ENCODE measurements around the gene TMEM179.

Gene TMEM179

DNA sequence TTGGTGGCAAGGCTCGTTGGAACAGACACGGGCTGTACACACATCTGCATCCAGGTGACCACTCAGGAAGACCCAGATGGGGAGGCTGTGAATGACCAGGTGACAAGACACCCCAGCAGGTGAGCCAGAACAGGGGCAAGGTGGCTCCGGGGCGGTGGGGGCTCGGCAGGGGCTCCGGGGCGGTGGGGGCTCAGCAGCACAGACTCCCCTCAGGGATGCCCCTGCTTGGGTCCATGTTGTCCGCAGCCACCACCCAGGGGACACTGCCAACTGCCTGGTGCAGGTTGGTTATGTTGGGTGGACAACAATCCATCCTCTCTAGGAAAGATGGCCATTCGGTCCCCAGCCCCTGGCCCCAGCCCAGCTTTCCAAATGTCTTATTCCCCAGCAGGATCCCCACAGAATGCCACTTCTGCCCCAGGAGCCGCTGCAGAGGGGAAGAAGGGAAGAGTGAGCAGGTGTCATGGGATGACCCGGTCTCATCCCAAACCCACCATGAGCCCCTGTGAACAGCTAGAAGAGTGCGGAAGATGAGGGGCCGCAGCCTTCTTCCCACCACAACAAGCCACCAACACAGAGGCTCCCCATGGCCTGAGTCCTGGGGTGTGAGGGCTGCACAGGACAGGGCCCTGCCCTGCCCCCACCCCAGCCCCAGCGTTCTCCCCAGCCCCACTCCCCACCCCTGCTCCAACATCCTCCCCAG, 56.4 kb downstream of the TMEM179 start:
- in situ Hi-C loops (cut with HindIII; ENCODE audit: low sequenced_read_pairs) = loop anchor here (25.0 kb wide), 1 partner anchor 211 kb away; no protein-coding TSS in a partner anchor

DNA sequence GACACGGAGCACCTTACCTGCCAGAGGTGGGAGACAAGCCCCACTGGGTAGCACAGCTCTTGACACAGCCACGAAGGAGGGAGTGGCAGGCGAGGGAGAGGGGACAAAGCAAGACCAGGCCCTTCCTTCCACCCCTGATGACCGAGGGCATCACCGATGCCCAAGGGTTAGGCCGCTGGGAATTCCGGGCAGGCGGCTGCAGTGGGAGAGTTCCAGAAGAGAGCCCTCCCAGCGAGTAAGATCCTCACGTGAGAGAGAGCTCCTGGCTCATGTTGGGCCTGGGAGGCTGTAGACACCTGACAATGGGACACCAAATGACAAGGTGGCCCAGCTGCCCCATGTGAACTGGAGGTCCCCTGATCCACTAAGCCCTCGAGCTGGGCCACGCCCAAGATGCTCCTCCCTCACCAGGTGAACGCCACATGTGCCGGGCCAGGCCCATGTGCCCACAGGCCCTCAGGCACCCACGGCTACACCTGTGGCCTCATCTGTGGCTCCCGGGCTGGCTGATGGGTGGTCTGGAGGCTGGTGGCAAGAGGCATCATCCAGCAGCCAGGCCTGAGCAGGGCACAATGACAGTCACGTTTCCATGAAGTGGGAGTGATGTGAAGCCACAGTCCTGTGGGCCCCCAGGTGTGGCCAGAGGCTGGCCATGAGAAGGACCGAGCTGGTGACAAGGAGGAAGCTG, 57.1 kb downstream of the TMEM179 start:
- in situ Hi-C loops (cut with HindIII; ENCODE audit: low sequenced_read_pairs) = loop anchor here (25.0 kb wide), 1 partner anchor 210 kb away; no protein-coding TSS in a partner anchor

DNA sequence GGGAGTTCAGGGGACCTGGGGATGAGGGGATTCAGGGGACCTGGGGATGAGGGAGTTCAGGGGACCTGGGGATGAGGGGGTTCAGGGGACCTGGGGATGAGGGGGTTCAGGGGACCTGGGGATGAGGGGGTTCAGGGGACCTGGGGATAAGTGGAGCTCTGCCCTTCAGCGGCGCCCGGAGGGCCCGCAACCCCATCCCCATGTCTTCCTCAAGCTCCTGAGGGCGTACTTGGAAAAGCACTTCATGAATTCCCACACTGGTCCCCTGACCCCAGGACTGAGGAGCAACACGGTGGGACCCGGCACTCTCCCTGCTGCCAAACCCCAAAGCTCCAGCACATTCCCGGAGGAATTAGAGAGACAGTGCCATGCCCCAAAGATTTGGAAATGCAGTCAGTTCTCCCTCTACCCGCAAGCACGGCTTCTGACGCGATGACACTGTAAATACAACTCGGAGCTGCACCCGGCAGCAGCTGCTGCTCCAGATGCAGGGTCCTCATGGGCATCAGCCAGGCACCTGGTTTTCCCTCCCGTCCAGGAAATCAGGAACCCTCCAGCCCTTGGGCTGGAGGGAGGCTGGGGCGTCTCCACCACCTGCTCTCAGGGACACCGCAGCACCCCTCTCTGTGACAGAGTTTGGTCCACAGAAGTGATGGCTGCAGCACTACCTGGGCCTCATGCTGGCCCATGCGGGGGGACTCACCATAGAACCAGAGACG, 57.8 kb downstream of the TMEM179 start:
- in situ Hi-C loops (cut with HindIII; ENCODE audit: low sequenced_read_pairs) = loop anchor here (25.0 kb wide), 1 partner anchor 209 kb away; no protein-coding TSS in a partner anchor

DNA sequence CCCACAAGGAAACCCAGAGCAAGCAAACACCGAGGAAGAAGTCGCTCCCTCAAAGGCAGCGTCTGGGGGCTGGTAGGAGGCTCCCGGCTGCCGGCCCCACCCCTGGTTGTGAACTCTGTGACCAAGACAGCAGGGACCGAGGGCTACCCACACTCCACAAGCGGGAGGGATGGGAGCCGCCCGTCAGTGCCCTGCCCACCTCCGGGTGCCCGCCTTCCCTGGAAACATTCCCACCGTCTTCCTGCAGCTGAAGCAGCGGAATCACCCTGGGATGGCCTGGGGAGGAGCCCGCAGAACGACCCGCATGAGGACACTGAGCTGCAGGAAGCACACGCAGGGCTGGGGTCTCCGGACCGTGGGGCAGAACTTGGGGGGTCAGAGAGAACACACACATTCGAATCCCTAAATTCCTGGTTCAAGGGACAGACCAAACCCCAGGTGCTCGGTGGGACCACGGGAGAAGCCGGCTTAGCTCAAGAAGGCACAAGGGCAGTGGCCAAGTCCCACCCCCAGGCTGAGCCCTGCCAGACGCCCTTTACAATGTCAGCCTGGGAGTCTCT, 58.5 kb downstream of the TMEM179 start:
- in situ Hi-C loops (cut with HindIII; ENCODE audit: low sequenced_read_pairs) = loop anchor here (25.0 kb wide), 1 partner anchor 209 kb away; no protein-coding TSS in a partner anchor

DNA sequence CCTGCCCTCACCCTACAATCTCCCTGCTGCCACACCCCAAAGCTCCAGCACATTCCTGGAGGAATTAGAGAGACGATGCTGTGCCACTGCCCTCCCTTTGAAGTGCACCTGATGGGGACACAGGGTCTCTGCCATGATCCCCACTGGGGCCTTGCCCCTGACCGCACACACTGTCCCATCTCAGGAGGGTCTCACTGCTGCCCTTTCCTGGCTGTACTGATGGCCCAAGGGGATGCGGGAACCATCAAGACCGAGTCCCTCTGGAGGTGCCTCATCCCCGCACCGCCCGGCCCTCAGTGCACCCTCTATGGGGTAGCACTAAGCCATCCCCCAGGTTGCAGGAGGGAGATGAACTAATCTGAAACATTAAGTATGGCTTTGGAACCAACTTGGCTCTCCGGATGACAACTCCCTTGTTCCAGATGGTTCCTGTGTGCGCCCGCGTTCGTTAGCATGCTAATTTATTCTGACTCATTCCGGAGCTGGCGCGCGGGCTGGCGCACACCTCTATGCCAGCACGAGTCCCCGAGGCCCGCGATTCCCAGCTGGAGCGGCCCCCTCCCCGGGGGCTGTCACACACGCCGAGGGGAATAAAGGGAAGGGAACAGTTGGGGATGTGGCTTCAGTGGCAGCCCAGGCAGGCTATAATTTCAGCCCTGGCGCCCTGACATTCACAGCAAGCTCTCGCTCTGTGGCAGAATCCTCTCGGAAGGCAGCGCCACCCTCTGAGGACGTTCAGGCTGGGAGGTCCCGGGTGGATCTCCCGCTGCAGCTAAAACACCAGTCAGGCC, 59.2 kb downstream of the TMEM179 start:
- in situ Hi-C loops (cut with HindIII; ENCODE audit: low sequenced_read_pairs) = loop anchor here (25.0 kb wide), 1 partner anchor 208 kb away; no protein-coding TSS in a partner anchor

DNA sequence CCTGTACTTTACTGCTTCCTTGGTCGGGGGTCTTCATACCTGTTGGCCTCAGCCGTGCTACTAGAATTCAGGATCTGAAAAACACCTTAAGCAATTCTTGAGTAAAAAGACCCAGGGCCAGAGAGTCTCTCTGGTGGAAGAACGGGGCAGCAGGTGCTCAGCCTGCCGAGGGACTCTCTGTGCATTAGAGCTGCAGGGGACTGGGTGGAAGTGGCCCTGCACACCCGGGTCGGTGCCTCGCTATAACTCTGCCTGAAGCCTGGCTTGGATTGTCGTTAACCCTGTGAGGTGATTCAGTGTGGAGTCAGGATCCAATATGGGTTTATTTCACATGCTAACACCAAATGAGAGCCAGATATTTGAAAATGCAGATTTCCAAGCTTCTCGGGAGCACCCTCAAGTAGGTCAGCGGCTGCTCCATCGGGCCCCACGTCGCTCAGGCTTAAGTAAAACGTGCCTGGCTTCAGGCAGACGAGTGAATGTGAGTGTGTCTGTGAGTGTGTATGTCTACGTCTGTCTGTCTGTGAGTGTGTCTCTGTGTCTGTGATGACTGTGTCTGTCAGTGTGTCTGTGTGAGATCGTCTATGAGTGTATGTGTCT, 60.1 kb downstream of the TMEM179 start:
- in situ Hi-C loops (cut with HindIII; ENCODE audit: low sequenced_read_pairs) = loop anchor here (25.0 kb wide), 1 partner anchor 207 kb away; no protein-coding TSS in a partner anchor

DNA sequence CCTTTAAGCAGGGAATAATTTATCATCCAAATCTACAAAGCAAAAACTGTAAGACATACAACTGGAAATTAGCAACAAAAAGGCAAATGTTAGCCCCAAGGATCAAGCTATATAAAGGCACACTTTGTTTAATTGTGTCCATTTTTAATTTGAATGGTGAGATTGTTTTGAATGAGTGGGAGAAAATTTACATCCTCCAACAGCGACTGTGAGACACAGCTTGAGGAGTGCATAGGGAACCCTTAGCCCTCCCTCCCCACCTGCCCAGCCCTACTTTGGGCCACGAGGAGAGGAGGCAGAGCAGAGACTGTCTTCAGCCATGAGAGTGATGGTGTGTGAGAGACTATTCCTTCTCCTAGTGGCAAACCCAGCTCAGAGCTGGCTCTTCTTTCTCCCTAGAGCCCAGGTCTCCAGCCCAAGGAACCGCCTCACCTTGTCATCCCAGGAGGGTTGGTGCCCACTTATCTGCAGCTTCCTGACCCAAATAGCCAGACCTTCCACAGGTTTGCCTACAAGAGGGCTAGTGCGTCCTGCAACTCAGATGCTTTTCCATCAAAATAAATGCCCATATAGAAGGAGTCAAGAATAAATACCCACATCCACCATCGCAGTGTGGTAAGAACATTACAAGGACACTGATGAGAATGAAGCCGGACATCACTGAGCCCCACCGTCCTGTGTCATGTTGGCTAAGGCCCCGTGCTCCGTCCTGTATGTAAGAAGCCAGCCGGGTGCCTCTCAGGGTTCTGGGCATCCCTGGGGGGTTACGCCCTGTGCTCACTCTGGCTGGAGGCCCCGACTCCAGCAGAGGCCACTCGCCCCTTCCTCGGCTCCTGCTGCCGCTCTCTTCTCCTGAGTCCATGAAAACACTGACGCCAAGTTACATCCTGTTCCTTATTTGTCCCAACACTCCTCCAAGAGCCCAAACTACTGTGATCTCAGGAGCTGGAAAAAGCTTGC, 61.4 kb downstream of the TMEM179 start:
- in situ Hi-C loops (cut with HindIII; ENCODE audit: low sequenced_read_pairs) = loop anchor here (25.0 kb wide), 1 partner anchor 206 kb away; no protein-coding TSS in a partner anchor

DNA sequence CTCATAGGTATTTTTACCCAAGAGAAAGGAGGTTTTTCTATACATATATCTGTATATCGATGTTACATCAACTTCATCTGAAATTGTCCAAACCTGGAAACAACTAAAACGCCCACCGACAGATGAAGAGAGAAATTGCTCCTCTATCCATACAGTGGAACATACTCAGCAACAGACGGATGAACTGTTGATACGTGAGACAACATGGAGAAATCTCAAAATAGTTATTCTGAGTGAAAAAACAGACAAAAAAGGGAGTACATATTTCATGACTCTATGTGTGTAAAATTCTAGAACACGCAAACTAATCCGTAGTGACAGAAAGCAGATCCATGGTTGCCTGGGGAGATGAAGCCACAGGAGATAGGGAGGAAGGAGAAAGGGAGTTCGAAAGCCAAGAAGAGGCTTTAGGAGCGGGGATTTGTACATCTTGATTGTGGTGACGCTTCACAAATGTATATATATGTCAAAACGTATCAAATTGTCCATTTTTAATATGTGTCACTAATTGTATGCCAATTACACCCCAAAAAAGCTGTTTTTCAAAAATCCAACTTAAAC, 62.6 kb downstream of the TMEM179 start:
- in situ Hi-C loops (cut with HindIII; ENCODE audit: low sequenced_read_pairs) = loop anchor here (25.0 kb wide), 1 partner anchor 205 kb away; no protein-coding TSS in a partner anchor

All from DLD1 (cell line).